KMS-11 (cell line): ENCODE measurements around the gene TMEM114.

ENCODE experiments used
- H2AFZ ChIP-seq: fragments of 200-600 bp; sonication (generic); 2 replicates; pipeline ENCODE4 v1.6.1; 2016; ENCODE audit warnings: antibody characterized with exemption, mixed run types, low read depth
- H3K27ac ChIP-seq: fragments of 200-600 bp; sonication (generic); 2 replicates; pipeline ENCODE4 v1.6.1; 2016; ENCODE audit warnings: mild to moderate bottlenecking, mixed run types
- H3K27me3 ChIP-seq: fragments of 200-600 bp; sonication (generic); 2 replicates; pipeline ENCODE4 v1.6.1; 2017; ENCODE audit warnings: mild to moderate bottlenecking, low read depth, mixed run types, moderate library complexity; ENCODE audit not compliant: insufficient read depth
- H3K36me3 ChIP-seq: fragments of 200-600 bp; sonication (generic); 2 replicates; pipeline ENCODE4 v1.6.1; 2017; ENCODE audit warnings: mild to moderate bottlenecking, mixed run types; ENCODE audit not compliant: insufficient read depth
- H3K4me1 ChIP-seq: fragments of 200-600 bp; sonication (generic); 2 replicates; pipeline ENCODE4 v1.6.1; 2016; ENCODE audit warnings: mild to moderate bottlenecking, low read depth, mixed run types; ENCODE audit not compliant: poor library complexity, severe bottlenecking
- H3K4me2 ChIP-seq: fragments of 200-600 bp; sonication (generic); 2 replicates; pipeline ENCODE4 v1.7.0; 2016; ENCODE audit warnings: mild to moderate bottlenecking, mixed run types
- H3K4me3 ChIP-seq: fragments of 200-600 bp; sonication (generic); IDR thresholded peaks from 2 replicates; pipeline ENCODE4 v1.6.1; 2017; ENCODE audit warnings: low read depth, low read length, mixed read lengths; ENCODE audit not compliant: insufficient read depth
- H3K79me2 ChIP-seq: fragments of 200-600 bp; sonication (generic); 2 replicates; pipeline ENCODE4 v1.6.1; 2016; ENCODE audit warnings: low read depth, mixed run types; ENCODE audit not compliant: insufficient read depth
- H3K9ac ChIP-seq: fragments of 200-600 bp; sonication (generic); 2 replicates; pipeline ENCODE4 v1.6.1; 2016; ENCODE audit warnings: mild to moderate bottlenecking, mixed run types
- H4K20me1 ChIP-seq: fragments of 200-600 bp; sonication (generic); 2 replicates; pipeline ENCODE4 v1.6.1; 2016; ENCODE audit warnings: mild to moderate bottlenecking, mixed run types; ENCODE audit not compliant: insufficient read depth
- TF ChIP-seq, protein P1 (sequence below): fragments of 200-600 bp; sonication (generic); conservative IDR thresholded peaks from 2 replicates; pipeline ENCODE4 v1.6.1; 2017; ENCODE audit warnings: low read depth, mild to moderate bottlenecking, antibody characterized with exemption, low read length, moderate library complexity, mixed read lengths

The TMEM114 gene

DNA sequence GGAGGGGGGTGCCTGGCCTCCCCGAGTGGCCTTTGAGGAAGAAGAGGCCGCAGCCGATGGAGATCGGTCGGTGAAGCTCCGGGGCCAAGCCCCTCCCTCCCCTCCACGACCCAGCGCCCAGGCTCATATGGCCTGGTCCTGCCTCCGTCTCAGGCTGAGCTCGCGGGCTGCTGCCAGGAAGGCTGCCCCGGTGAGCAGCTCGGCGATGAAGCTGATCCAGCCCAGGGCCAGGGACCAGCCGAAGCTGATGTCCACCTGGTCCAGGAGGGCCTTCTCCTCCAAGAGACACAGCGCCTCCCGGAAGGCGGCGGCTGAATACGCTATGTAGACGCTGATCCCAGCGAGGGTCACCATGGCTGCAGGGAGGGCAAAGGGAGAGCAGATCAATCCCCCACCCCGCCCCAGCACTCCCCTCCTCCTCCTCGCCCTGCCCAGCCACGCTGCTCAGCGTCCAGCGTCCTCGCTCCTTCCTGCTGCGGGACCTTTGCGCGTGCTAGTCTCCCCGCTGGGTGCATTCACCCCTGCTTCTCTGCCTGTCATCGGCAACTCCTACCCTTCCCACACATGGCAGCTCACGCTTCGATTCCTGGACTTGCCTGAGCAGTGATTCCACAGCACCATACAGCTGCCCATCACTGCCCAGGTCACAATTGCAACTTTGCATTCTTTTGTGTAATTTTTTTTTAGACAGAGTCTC lies 20.5 kb downstream of the TMEM114 start:
- H2AFZ ChIP-seq = no peak overlapping the region
- H3K9ac ChIP-seq = no peak overlapping the region
- H3K27me3 ChIP-seq = no peaks in the 10 kb centered on the region
- no peaks in the 10 kb centered on the region for H3K79me2 ChIP-seq
- H3K36me3 ChIP-seq = no peaks in the 10 kb centered on the region
- no peaks in the 10 kb centered on the region for H4K20me1 ChIP-seq
- H3K27ac ChIP-seq = no peak overlapping the region
- TF ChIP-seq, protein P1, sequence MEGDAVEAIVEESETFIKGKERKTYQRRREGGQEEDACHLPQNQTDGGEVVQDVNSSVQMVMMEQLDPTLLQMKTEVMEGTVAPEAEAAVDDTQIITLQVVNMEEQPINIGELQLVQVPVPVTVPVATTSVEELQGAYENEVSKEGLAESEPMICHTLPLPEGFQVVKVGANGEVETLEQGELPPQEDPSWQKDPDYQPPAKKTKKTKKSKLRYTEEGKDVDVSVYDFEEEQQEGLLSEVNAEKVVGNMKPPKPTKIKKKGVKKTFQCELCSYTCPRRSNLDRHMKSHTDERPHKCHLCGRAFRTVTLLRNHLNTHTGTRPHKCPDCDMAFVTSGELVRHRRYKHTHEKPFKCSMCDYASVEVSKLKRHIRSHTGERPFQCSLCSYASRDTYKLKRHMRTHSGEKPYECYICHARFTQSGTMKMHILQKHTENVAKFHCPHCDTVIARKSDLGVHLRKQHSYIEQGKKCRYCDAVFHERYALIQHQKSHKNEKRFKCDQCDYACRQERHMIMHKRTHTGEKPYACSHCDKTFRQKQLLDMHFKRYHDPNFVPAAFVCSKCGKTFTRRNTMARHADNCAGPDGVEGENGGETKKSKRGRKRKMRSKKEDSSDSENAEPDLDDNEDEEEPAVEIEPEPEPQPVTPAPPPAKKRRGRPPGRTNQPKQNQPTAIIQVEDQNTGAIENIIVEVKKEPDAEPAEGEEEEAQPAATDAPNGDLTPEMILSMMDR = no peak
- no peak overlapping the region for H3K4me3 ChIP-seq
- H3K4me2 ChIP-seq = no peak overlapping the region
- H3K4me1 ChIP-seq = peaks cover 9% of the 10 kb centered on the region

DNA sequence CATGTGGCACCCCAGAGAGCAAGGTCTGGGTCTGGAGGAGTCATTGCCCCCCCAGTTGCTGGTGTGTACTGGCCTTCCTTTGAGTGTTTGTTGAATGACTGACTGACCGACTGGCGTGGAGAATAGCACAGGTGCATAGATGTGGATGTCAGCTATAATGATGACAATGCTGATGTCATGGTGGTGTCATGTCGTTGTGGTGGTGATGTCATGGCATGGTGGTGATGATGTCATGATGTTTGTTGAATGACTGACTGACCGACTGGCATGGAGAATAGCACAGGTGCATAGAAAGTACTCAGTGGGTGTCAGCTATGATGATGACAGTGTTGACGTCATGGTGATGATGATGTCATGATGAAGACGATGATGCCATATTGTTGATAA lies 22.1 kb downstream of the TMEM114 start:
- no peak overlapping the region for H3K27ac ChIP-seq
- H4K20me1 ChIP-seq = no peaks in the 10 kb centered on the region
- H3K9ac ChIP-seq = no peak overlapping the region; the same call in 1 of the 2 replicates
- no peaks in the 10 kb centered on the region for H3K27me3 ChIP-seq
- peak overlapping the region; percentile 82 for H2AFZ ChIP-seq
- H3K4me2 ChIP-seq = peak overlapping the region; percentile 52
- peaks cover 7% of the 10 kb centered on the region for H3K4me1 ChIP-seq
- no peaks in the 10 kb centered on the region for H3K79me2 ChIP-seq
- TF ChIP-seq, protein P1 = no peak
- H3K4me3 ChIP-seq = no peak overlapping the region
- no peaks in the 10 kb centered on the region for H3K36me3 ChIP-seq

DNA sequence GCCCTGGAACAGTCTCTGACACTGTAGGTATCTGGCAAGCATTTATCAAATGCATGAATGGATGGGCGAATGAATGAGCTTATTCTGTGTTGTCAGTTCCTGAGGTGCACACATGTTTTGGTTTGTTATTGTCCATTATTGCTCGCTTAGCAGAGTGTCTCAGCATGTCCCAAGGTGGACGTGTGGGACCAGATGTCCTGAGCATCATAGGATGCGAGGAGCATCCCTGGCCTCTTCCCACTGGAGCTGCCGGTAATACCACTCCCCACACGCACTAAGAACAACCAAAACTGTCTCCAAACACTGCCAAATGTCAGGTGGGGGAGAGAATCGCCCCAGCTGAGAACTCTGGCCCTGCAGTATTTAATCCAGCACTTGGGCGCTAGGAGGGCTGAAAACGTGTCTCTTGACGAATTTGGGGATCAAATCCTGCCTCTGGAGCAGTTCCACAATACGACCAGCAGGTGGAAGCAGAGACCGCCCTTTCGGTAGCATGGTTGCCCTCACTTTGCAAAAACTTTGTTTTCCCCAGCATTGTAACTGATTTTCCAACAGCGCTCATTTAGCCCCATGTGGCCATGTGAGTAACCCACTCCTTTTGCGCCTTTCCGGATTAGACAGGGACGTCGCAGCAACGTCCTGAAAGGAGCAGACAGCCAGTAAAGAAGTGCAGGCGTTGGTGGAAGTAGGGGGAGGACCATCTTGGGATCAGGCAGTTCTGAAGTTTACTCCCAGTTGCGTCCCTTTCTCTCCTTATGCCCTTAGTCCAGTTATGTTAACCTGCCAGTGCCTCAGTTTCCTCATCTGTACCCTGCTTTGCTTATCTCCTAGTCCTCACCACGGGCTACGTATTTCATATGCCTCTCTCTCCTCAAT lies 22.7 kb downstream of the TMEM114 start:
- no peaks in the 10 kb centered on the region for H3K79me2 ChIP-seq
- H4K20me1 ChIP-seq = no peaks in the 10 kb centered on the region
- peak overlapping the region; percentile 82 for H2AFZ ChIP-seq
- no peaks in the 10 kb centered on the region for H3K36me3 ChIP-seq
- H3K27me3 ChIP-seq = no peaks in the 10 kb centered on the region
- no peak overlapping the region; the same call in 1 of the 2 replicates for H3K9ac ChIP-seq
- no peak overlapping the region for H3K27ac ChIP-seq
- peaks cover 1% of the 10 kb centered on the region for H3K4me1 ChIP-seq
- peak overlapping the region; percentile 52 for H3K4me2 ChIP-seq
- H3K4me3 ChIP-seq = no peak overlapping the region
- TF ChIP-seq, protein P1 = peak; percentile 98

DNA sequence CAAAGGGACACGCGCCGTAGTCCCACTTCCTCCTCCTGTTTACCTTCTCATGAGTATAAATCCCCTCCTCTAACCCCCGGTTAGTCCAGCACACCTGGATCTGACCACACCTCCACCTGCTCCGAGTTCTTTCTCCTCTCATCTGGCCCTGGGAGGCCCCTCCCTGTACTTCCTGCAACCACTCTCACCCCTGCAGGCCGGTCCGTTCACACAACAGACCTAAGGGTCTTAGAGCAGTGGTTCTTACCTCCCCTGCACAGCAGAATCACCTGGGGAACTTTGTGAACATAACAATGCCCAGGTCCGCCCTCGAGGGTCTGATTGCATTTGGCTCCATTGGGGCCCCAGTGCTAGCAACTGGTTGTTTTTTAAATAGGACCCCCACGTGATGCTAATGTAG lies 24.8 kb downstream of the TMEM114 start:
- H3K27ac ChIP-seq = no peak overlapping the region
- no peaks in the 10 kb centered on the region for H3K79me2 ChIP-seq
- no peaks in the 10 kb centered on the region for H3K36me3 ChIP-seq
- H3K9ac ChIP-seq = no peak overlapping the region
- TF ChIP-seq, protein P1 = no peak
- H4K20me1 ChIP-seq = no peaks in the 10 kb centered on the region
- H2AFZ ChIP-seq = no peak overlapping the region
- no peak overlapping the region for H3K4me2 ChIP-seq
- no peak overlapping the region for H3K4me3 ChIP-seq
- no peaks in the 10 kb centered on the region for H3K4me1 ChIP-seq
- no peaks in the 10 kb centered on the region for H3K27me3 ChIP-seq
